Omental fat pad (tissue), 4 donors: ENCODE results near the gene FGF11. TPM values are rescaled to one million over a fixed set of nuclear protein-coding genes. Genes with fewer than 3 reads are reported as not detected.

Experiments
- ATAC-seq: fragments of 150-250 bp; one replicate; pipeline ENCODE4 v1.9.1; 2016; ENCODE audit warnings: mild to moderate bottlenecking, moderate library complexity; ENCODE audit not compliant: low FRiP score
- DNase-seq: peaks from one replicate; pipeline ENCODE4 v3.0.0-alpha.2; 2019; ENCODE audit warnings: low spot score
- CTCF ChIP-seq, 3 donors: fragments of 450-650 bp; IDR thresholded peaks; one replicate each; pipeline ENCODE4 v1.5.1; 2016 to 2017; ENCODE audit warnings: antibody characterized with exemption in 3 of 3, mild to moderate bottlenecking in 3 of 3, moderate library complexity in 2 of 3
- total RNA-seq, 4 donors: library from RNA; depleted of rRNA; stranded (reverse); fragments of >200 nt; gene quantifications; one replicate each; pipeline ENCODE4 v1.1.0, GENCODE V29; 2016

FGF11 gene
- total RNA-seq, 4 donors from 2014 or later: 0.72 to 1.9 (median 1.7) TPM

- no peak for ATAC-seq
- TF ChIP-seq CTCF (IDR thresholded peaks at IDR 0.05): no peak
Observed at GRCh38 chr17:7438656-7439460, 454 bp upstream of the FGF11 start.

GRCh38 chr17:7440113-7440833 lies 961 bp downstream of the FGF11 start:
- DNase-seq (peak; percentile 57), ATAC-seq (no peak)
- no peak for TF ChIP-seq CTCF (IDR thresholded peaks at IDR 0.05)

More at GRCh38 chr17:7438656-7439460, 454 bp upstream of the FGF11 start:
- DNase-seq: no peak

- TF ChIP-seq CTCF (IDR thresholded peaks at IDR 0.05): no peak
- ATAC-seq: no peak
- no peak for DNase-seq
Observed at GRCh38 chr17:7440834-7441195, 1.5 kb downstream of the FGF11 start.

DNA sequence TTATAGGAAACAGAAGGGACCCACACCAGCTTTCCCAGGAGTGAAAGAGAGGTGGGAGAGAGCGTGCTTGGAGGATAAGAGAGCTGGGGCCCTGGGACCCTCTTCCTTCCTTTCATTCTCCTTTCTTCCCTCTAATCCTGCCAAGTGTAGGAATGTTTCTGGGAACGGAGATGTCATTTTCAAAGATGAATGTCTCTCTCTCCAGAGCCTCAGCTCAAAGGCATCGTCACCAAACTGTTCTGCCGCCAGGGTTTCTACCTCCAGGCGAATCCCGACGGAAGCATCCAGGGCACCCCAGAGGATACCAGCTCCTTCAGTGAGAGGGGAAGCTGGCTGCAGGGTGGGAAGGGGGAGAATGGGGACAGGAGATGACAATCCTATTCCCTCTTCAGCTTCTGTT lies 2.0 kb downstream of the FGF11 start:
- TF ChIP-seq CTCF (IDR thresholded peaks at IDR 0.05): no peak
- ATAC-seq (no peak), DNase-seq (no peak)

- no peak for TF ChIP-seq CTCF (IDR thresholded peaks at IDR 0.05)
- DNase-seq (no peak), ATAC-seq (no peak)
Observed at GRCh38 chr17:7442142-7442541, 2.8 kb downstream of the FGF11 start.

DNA sequence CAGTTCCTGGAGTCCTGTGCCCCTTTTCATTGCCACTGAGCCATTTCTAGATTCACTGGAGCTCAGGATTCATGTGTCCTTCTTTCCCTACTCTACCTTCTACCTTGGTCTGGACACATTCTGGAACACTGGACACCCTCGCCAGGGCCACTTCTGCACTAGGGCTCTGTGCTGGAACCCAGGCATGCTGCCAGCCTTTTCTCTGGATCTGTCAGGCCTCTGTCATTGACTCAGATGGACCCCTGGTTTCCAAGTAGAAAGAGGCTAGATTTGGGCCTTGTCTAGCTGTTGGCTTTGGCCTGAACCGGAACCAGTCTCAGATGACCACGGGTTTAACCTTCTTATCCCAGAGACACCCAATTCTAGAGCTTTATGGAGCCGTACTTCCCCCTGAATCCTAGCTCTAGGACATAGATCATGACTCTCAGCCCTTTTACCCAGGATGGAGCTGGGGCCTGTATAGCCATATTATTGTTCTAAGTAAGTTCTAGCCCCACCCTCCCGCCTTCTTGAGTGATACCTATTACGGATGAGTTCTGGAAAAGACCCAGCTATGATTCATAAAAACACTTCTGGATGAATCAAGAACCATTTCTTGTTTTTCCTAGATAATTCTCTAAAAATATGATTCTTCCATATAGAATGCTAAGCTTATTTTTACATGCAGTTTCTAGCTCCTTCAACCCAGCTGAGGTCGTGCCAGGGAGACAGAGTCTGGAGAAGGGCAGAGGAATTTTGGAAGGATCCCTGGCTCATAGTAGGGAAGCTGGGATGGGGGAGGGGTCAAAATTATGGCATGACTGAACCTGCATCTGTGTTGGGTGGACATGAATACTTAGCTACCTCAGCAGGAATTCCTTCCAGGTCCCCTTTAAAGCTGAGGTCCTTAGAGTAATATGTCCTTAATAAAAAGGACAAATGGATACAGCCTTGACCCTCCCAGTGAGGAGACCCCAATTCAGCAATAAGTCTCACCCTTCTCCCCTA lies 4.5 kb downstream of the FGF11 start:
- DNase-seq (no peak), ATAC-seq (no peak)
- no peak for TF ChIP-seq CTCF (IDR thresholded peaks at IDR 0.05)
